SK-N-SH (cell line): ENCODE data around the gene CEBPZOS. TPM values are rescaled to one million over a fixed set of nuclear protein-coding genes. Genes with fewer than 3 reads are reported as not detected.

Experiments
- CTCF ChIA-PET: fragments of 300-600, 350-600 bp; formaldehyde crosslinking; extraction: SDS; loops from one replicate; lab custom pipeline; 2021; lab: Yijun Ruan, JAX
- POLR2A ChIA-PET: fragments of 350-600 bp; sonication (Branson Sonifier 250); formaldehyde crosslinking; extraction: SDS; loops from one replicate; lab custom pipeline; 2020; ENCODE audit warnings: antibody characterized with exemption, inconsistent platforms; lab: Yijun Ruan, JAX
- DNase-seq: peaks from one replicate; pipeline ENCODE4 v3.0.0; 2012
- H2AFZ ChIP-seq: fragments of 200-600 bp; sonication (generic); 2 replicates; pipeline ENCODE4 v1.8.1; 2016; ENCODE audit warnings: antibody characterized with exemption, mild to moderate bottlenecking, low read depth
- H3F3A ChIP-seq: fragments of 200-600 bp; sonication (generic); replicated peaks from 2 replicates; pipeline ENCODE3; 2016; ENCODE audit warnings: antibody characterized with exemption, mild to moderate bottlenecking; ENCODE audit not compliant: insufficient read depth
- H3K27ac ChIP-seq, 2 experiments: fragments of 200-500 bp in 1 of 2; fragments of 200-600 bp in 1 of 2; sonication (Bioruptor generic) in 1 of 2; sonication (generic), shearing (Covaris generic) in 1 of 2; 2 replicates each; pipeline versions ENCODE4 v1.5.1 to v1.6.1; 2014 to 2016; ENCODE audit warnings: low read depth in 2 of 2, inconsistent platforms in 1 of 2, low read length in 1 of 2, mild to moderate bottlenecking in 1 of 2, mixed read lengths in 1 of 2
- H3K27me3 ChIP-seq: fragments of 200-600 bp; sonication (generic), shearing (Covaris generic); 2 replicates; pipeline ENCODE4 v1.6.1; 2016; ENCODE audit warnings: mixed run types; ENCODE audit not compliant: insufficient read depth
- H3K36me3 ChIP-seq, 2 experiments: fragments of 200-500 bp in 1 of 2; fragments of 200-600 bp in 1 of 2; sonication (Bioruptor generic) in 1 of 2; sonication (generic) in 1 of 2; replicated peaks in 1 of 2; 2 replicates each; pipeline versions ENCODE3 to v1.5.1; 2014 to 2016; ENCODE audit warnings: low read length in 1 of 2, mild to moderate bottlenecking in 1 of 2; ENCODE audit not compliant: insufficient read depth in 2 of 2, control insufficient read depth in 1 of 2
- H3K4me1 ChIP-seq, 2 experiments: fragments of 200-500 bp in 1 of 2; fragments of 200-600 bp in 1 of 2; sonication (Bioruptor generic) in 1 of 2; sonication (generic), shearing (Covaris generic) in 1 of 2; 2 replicates each; pipeline versions ENCODE4 v1.5.1 to v1.6.1; 2014 to 2016; ENCODE audit warnings: low read depth in 1 of 2, low read length in 1 of 2, mixed run types in 1 of 2; ENCODE audit not compliant: insufficient read depth in 2 of 2, control insufficient read depth in 1 of 2
- H3K4me2 ChIP-seq: fragments of 200-600 bp; sonication (generic), shearing (Covaris generic); 2 replicates; pipeline ENCODE4 v1.6.1; 2017; ENCODE audit warnings: mixed run types
- H3K4me3 ChIP-seq, 2 experiments: fragments of 200-500 bp in 1 of 2; fragments of 200-600 bp in 1 of 2; sonication (Bioruptor generic) in 1 of 2; sonication (generic), shearing (Covaris generic) in 1 of 2; 2 replicates each; pipeline versions ENCODE4 v1.5.1 to v1.8.1; 2014 to 2016; ENCODE audit warnings: low read depth in 2 of 2, inconsistent platforms in 1 of 2, low read length in 1 of 2, mild to moderate bottlenecking in 1 of 2, mixed read lengths in 1 of 2, moderate library complexity in 1 of 2
- H3K79me2 ChIP-seq: fragments of 200-600 bp; sonication (generic); 2 replicates; pipeline ENCODE4 v1.8.1; 2017; ENCODE audit warnings: mild to moderate bottlenecking; ENCODE audit not compliant: insufficient read depth
- H3K9ac ChIP-seq: fragments of 200-600 bp; sonication (generic); 2 replicates; pipeline ENCODE4 v1.6.1; 2017; ENCODE audit warnings: mixed run types
- H3K9me2 ChIP-seq: fragments of 200-600 bp; sonication (generic); 2 replicates; pipeline ENCODE4 v1.6.1; 2017; ENCODE audit warnings: mixed run types
- H3K9me3 ChIP-seq: fragments of 200-600 bp; sonication (generic); 2 replicates; pipeline ENCODE4 v1.6.1; 2017; ENCODE audit warnings: mixed run types, mild to moderate bottlenecking, moderate library complexity
- H4K20me1 ChIP-seq: fragments of 200-600 bp; sonication (generic); 2 replicates; pipeline ENCODE4 v1.6.1; 2017; ENCODE audit warnings: mild to moderate bottlenecking, mixed run types; ENCODE audit not compliant: insufficient read depth
- CTCF ChIP-seq: fragments of 200-600 bp; sonication (generic); IDR thresholded peaks from 2 replicates; pipeline ENCODE4 v1.6.1; 2017; ENCODE audit warnings: antibody characterized with exemption, mild to moderate bottlenecking, moderate library complexity
- EP300 ChIP-seq, 2 experiments: IDR thresholded peaks; 2 replicates each; pipeline versions ENCODE4 v1.4.0 to v1.6.1; 2012; ENCODE audit warnings: borderline replicate concordance in 1 of 2, low read depth in 1 of 2, low read length in 1 of 2
- FOSL2 ChIP-seq: IDR thresholded peaks from 2 replicates; pipeline ENCODE4 v1.4.0; 2012; ENCODE audit warnings: low read depth, mild to moderate bottlenecking, moderate library complexity, borderline replicate concordance
- FOXM1 ChIP-seq: IDR thresholded peaks from 2 replicates; pipeline ENCODE4 v1.4.0; 2012; ENCODE audit warnings: low read depth, mild to moderate bottlenecking
- GABPA ChIP-seq: IDR thresholded peaks from 2 replicates; pipeline ENCODE4 v1.4.0; 2012; ENCODE audit warnings: low read depth, mild to moderate bottlenecking
- GATA2 ChIP-seq: sonication (generic); formaldehyde crosslinking; IDR thresholded peaks from 2 replicates; pipeline ENCODE4 v1.5.0; 2020; ENCODE audit warnings: mild to moderate bottlenecking, missing genetic modification reagents
- MEF2A ChIP-seq: IDR thresholded peaks from 2 replicates; pipeline ENCODE4 v1.4.0; 2012; ENCODE audit warnings: low read depth, borderline replicate concordance
- RAD21 ChIP-seq: IDR thresholded peaks from 2 replicates; pipeline ENCODE4 v1.6.1; 2012; ENCODE audit warnings: mild to moderate bottlenecking, low read length
- RCOR1 ChIP-seq: fragments of 150-350 bp; IDR thresholded peaks from 2 replicates; pipeline ENCODE4 v1.6.1; 2017; ENCODE audit warnings: antibody characterized with exemption, low read length
- REST ChIP-seq: IDR thresholded peaks from 2 replicates; pipeline ENCODE4 v1.6.1; 2012; ENCODE audit warnings: mild to moderate bottlenecking, low read depth, low read length, moderate library complexity
- RXRA ChIP-seq: IDR thresholded peaks from 2 replicates; pipeline ENCODE4 v1.4.0; 2012; ENCODE audit warnings: low read depth, mild to moderate bottlenecking, borderline replicate concordance
- TCF12 ChIP-seq: IDR thresholded peaks from 2 replicates; pipeline ENCODE4 v1.4.0; 2012
- USF2 ChIP-seq: fragments of 150-350 bp; IDR thresholded peaks from 2 replicates; pipeline ENCODE4 v1.6.1; 2017; ENCODE audit warnings: antibody characterized with exemption, low read length, low read depth, borderline replicate concordance
- YY1 ChIP-seq: IDR thresholded peaks from 2 replicates; pipeline ENCODE4 v1.4.0; 2012; ENCODE audit warnings: low read depth, mild to moderate bottlenecking
- ZBTB33 ChIP-seq: IDR thresholded peaks from 2 replicates; pipeline ENCODE4 v1.4.0; 2012; ENCODE audit warnings: low read depth, borderline replicate concordance
- WGBS: methylation state at CpG from one replicate; pipeline ENCODE4 v1.1.6; 2017; ENCODE audit warnings: low lambda C conversion rate; 5-methylcytosine and 5-hydroxymethylcytosine counted together
- polyA plus RNA-seq, 3 experiments: library from polyadenylated mRNA; depleted of rRNA; stranded (reverse); fragments of >200 nt; gene quantifications; 2 replicates each; pipeline ENCODE4 v1.2.3, GENCODE V29; 2012
- TF ChIP-seq, protein P1 (sequence below): fragments of 150-350 bp; IDR thresholded peaks from 2 replicates; pipeline ENCODE4 v1.6.1; 2016; ENCODE audit warnings: mild to moderate bottlenecking, low read depth, low read length
- TF ChIP-seq, protein P2 (sequence below): IDR thresholded peaks from 2 replicates; pipeline ENCODE4 v1.4.0; 2012; ENCODE audit warnings: low read depth
- TF ChIP-seq, protein P3 (sequence below): IDR thresholded peaks from 2 replicates; pipeline ENCODE4; 2012

CEBPZOS gene
- polyA plus RNA-seq, 1 of the 3 experiments (the other 2 are of a cell fraction) = 27.5 TPM

DNA sequence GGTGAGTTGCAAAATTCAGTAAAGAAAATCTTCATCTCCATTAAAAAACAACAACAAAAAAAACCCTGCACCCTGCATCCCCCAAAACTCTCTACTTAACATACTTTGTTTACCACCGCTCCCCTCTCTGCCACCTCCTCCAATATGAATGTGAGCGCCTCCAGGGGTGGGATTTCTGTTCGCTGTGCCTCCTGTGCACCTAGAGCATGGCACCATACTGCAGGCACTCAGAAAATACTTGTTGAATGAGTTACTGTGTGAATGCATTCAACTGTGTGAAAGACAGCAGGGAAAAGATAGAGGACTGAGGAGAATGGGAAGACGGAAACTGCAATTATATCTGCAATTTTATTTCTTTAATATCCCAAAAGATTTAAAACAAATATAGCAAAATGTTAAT is 30.6 kb downstream of the CEBPZOS start (continued):
- TF ChIP-seq ZBTB33 (no peak), REST (no peak), MEF2A (no peak), TCF12 (no peak)
- TF ChIP-seq, protein P1, sequence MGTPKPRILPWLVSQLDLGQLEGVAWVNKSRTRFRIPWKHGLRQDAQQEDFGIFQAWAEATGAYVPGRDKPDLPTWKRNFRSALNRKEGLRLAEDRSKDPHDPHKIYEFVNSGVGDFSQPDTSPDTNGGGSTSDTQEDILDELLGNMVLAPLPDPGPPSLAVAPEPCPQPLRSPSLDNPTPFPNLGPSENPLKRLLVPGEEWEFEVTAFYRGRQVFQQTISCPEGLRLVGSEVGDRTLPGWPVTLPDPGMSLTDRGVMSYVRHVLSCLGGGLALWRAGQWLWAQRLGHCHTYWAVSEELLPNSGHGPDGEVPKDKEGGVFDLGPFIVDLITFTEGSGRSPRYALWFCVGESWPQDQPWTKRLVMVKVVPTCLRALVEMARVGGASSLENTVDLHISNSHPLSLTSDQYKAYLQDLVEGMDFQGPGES = no peak

GRCh38 chr2:37228788-37229187 is 32.5 kb downstream of the CEBPZOS start:
- H3K27me3 ChIP-seq = no peaks in the 10 kb centered on the region
- peaks cover 4% of the 10 kb centered on the region for H3F3A ChIP-seq
- H3K79me2 ChIP-seq = peaks cover 94% of the 10 kb centered on the region
- H3K9me2 ChIP-seq = no peaks in the 10 kb centered on the region
- H2AFZ ChIP-seq = no peak overlapping the region
- ChIA-PET CTCF (interaction anchor here (0.9 kb wide), 1 partner anchor 40 kb away, joined by 3 read pairs; the partner anchor contains the start of gene SULT6B1), POLR2A (no interaction called here)
- H3K27ac ChIP-seq = no peak overlapping the region
- no peaks in the 10 kb centered on the region for H3K9me3 ChIP-seq
- DNase-seq = no peak
- 98% methylated on average over 3 of the region's 3 CpGs for WGBS
- peaks cover 22% of the 10 kb centered on the region for H4K20me1 ChIP-seq
- H3K4me2 ChIP-seq = no peak overlapping the region
- no peak overlapping the region for H3K4me3 ChIP-seq
- no peak overlapping the region for H3K9ac ChIP-seq
- peaks cover 22 to 34% of the 10 kb centered on the region in 2 experiments; a peak in 3 of 4 replicates for H3K4me1 ChIP-seq
- H3K36me3 ChIP-seq = peaks cover 39 to 44% of the 10 kb centered on the region in 2 experiments
- no peak for TF ChIP-seq CTCF
- no peak for TF ChIP-seq EP300 (IDR thresholded peaks at IDR 0.05; ENCODE audit: borderline replicate concordance in 1 of 2, low read depth in 1 of 2, low read length in 1 of 2)
- no peak for TF ChIP-seq RAD21
- TF ChIP-seq FOXM1 = no peak
- TF ChIP-seq, protein P2, sequence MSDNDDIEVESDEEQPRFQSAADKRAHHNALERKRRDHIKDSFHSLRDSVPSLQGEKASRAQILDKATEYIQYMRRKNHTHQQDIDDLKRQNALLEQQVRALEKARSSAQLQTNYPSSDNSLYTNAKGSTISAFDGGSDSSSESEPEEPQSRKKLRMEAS = no peak
- TF ChIP-seq RXRA = no peak
- TF ChIP-seq GATA2 = no peak
- no peak for TF ChIP-seq FOSL2
- TF ChIP-seq YY1 = no peak
- TF ChIP-seq, protein P3, sequence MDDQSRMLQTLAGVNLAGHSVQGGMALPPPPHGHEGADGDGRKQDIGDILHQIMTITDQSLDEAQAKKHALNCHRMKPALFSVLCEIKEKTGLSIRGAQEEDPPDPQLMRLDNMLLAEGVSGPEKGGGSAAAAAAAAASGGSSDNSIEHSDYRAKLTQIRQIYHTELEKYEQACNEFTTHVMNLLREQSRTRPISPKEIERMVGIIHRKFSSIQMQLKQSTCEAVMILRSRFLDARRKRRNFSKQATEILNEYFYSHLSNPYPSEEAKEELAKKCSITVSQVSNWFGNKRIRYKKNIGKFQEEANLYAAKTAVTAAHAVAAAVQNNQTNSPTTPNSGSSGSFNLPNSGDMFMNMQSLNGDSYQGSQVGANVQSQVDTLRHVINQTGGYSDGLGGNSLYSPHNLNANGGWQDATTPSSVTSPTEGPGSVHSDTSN = no peak
- TF ChIP-seq USF2 = no peak
- TF ChIP-seq GABPA = no peak
- no peak for TF ChIP-seq RCOR1
- TF ChIP-seq ZBTB33 = no peak
